A549 treated with CpdA at 1 μM for 4 hours (cell line): ENCODE results near the gene HOXB5. TPM values are rescaled to one million over a fixed set of nuclear protein-coding genes. Genes with fewer than 3 reads are reported as not detected.

ENCODE experiments used
- total RNA-seq: library from RNA; stranded (reverse); fragments of 200-300 nt; extraction: Qiagen RNA extraction; gene quantifications from 5 replicates; pipeline ENCODE4 v1.2.3, GENCODE V29; 2022; ENCODE audit warnings: low read depth

HOXB5 gene
- total RNA-seq = 1.8 to 2.8 TPM (median 2.4 TPM) in 5 replicates

GRCh38 chr17:48593126-48593829, at the start of gene HOXB5:
HOXB5 (minus strand) TSS chr17:48593779; CDS start chr17:48593682, 97 bp downstream.

GRCh38 chr17:48626245-48627117, 32.9 kb upstream of the HOXB5 start, which contains the start of gene HOXB9:
HOXB9 (minus strand) TSS chr17:48626358; CDS start chr17:48626269, 89 bp downstream.

GRCh38 chr17:48615047-48615962, 21.7 kb upstream of the HOXB5 start, which contains the start of gene HOXB8:
HOXB8 (minus strand) TSS chr17:48615292; CDS start chr17:48614704, 588 bp downstream.

GRCh38 chr17:48610282-48611211, 17.0 kb upstream of the HOXB5 start, which contains the start of gene HOXB7:
HOXB7 (minus strand) TSS chr17:48611017; CDS start chr17:48610918, 99 bp downstream.

GRCh38 chr17:48604770-48605329, 11.3 kb upstream of the HOXB5 start, which contains the start of gene HOXB6:
HOXB6 (minus strand) TSS chr17:48604986; CDS start chr17:48598150, 6,836 bp downstream.

GRCh38 chr17:48589831-48590606, 3.6 kb downstream of the HOXB5 start, which contains the start of gene HOXB3:
HOXB3 (minus strand) TSS chr17:48590241; CDS start chr17:48552474, 37,767 bp downstream.

GRCh38 chr17:48577946-48578615, 15.5 kb downstream of the HOXB5 start, which contains the start of gene HOXB4:
HOXB4 (minus strand) TSS chr17:48578350; CDS start chr17:48578319, 31 bp downstream.

GRCh38 chr17:48545022-48545375, 48.6 kb downstream of the HOXB5 start, which contains the start of gene HOXB2:
HOXB2 (minus strand) TSS chr17:48545109; CDS start chr17:48544911, 198 bp downstream.

Other genes with a start within 250 kb of the HOXB5 start
- gene SKAP1, start 163.6 kb downstream of the HOXB5 start, total RNA-seq = 0.25 to 0.26 TPM in 2 of 5 replicates, not detected in the others
- not detected in 5 replicates for gene HOXB1, start 62.8 kb downstream of the HOXB5 start, total RNA-seq
- gene HOXB2, start 48.7 kb downstream of the HOXB5 start, total RNA-seq = 0.44 to 0.69 TPM (median 0.55 TPM) in 4 of 5 replicates, not detected in the other
- gene HOXB4, start 15.4 kb downstream of the HOXB5 start, total RNA-seq = 0.09 to 0.17 TPM (median 0.13 TPM) in 5 replicates
- gene HOXB3, start 3.5 kb downstream of the HOXB5 start, total RNA-seq = 3.8 to 9.3 TPM (median 5.9 TPM) in 5 replicates
- 4.8 to 6.8 TPM (median 5.4 TPM) in 5 replicates for gene HOXB6, start 11.2 kb upstream of the HOXB5 start, total RNA-seq
- 31.4 to 36.6 TPM (median 33.3 TPM) in 5 replicates for gene HOXB7, start 17.2 kb upstream of the HOXB5 start, total RNA-seq
- gene HOXB8, start 21.5 kb upstream of the HOXB5 start, total RNA-seq = 7.1 to 9.6 TPM (median 8.0 TPM) in 5 replicates
- 7.7 to 9.1 TPM (median 8.1 TPM) in 5 replicates for gene HOXB9, start 32.6 kb upstream of the HOXB5 start, total RNA-seq
- gene PRAC1, start 128.7 kb upstream of the HOXB5 start, total RNA-seq = not detected in 5 replicates
- gene PRAC2, start 129.4 kb upstream of the HOXB5 start, total RNA-seq = not detected in 5 replicates
- 1.7 to 2.8 TPM (median 2.7 TPM) in 5 replicates for gene HOXB13, start 135.0 kb upstream of the HOXB5 start, total RNA-seq
- 0.45 to 1.5 TPM (median 0.73 TPM) in 5 replicates for gene TTLL6, start 223.4 kb upstream of the HOXB5 start, total RNA-seq
- 60.6 to 81.8 TPM (median 75.8 TPM) in 5 replicates for gene CALCOCO2, start 237.3 kb upstream of the HOXB5 start, total RNA-seq